Esophagus muscularis mucosa (tissue), 4 donors: ENCODE results near the gene ID3. TPM values are rescaled to one million over a fixed set of nuclear protein-coding genes. Genes with fewer than 3 reads are reported as not detected.
A peak's percentile ranks its signal among the peaks of the same experiment; 100 is the strongest.
"Not testable (repeated sequence)": the region's sequence is repeated elsewhere in the genome, so short reads cannot be mapped to it uniquely, and the experiment has no call there.

Experiments used
- DNase-seq: peaks from one replicate; pipeline ENCODE4 v3.0.0-alpha.2; 2017; ENCODE audit errors: extremely low spot score
- H3K27ac ChIP-seq, 4 donors: fragments of 200-600 bp; sonication (generic); replicated peaks in 1 of 4; 1 replicate in 3 of 4; 2 replicates in 1 of 4; pipeline ENCODE4 v1.5.1; 2016 to 2019; ENCODE audit warnings: mild to moderate bottlenecking in 1 of 4
- H3K27me3 ChIP-seq, 4 donors: fragments of 200-600 bp; sonication (generic); one replicate each; pipeline versions ENCODE4 v1.5.1 to v1.6.0; 2016 to 2019
- H3K36me3 ChIP-seq, 4 donors: fragments of 200-600 bp; sonication (generic); one replicate each; pipeline ENCODE4 v1.5.1; 2016 to 2019
- H3K4me1 ChIP-seq, 4 donors: fragments of 200-600 bp; sonication (generic); one replicate each; pipeline ENCODE4 v1.5.1; 2016 to 2019
- H3K4me3 ChIP-seq, 4 donors: fragments of 200-600 bp; sonication (generic); 1 replicate in 2 of 4; 2 replicates in 2 of 4; pipeline ENCODE4 v1.5.1; 2016 to 2019; ENCODE audit warnings: mild to moderate bottlenecking in 4 of 4, moderate library complexity in 1 of 4
- H3K9me3 ChIP-seq, 4 donors: fragments of 200-600 bp; sonication (generic); 1 replicate in 3 of 4; 2 replicates in 1 of 4; pipeline ENCODE4 v1.5.1; 2016 to 2019
- CTCF ChIP-seq, 3 experiments: fragments of 200-600 bp in 2 of 3; fragments of 450-650 bp in 1 of 3; sonication (generic) in 2 of 3; IDR thresholded peaks; one replicate each; pipeline ENCODE4 v1.5.1; 2017 to 2019; ENCODE audit warnings: antibody characterized with exemption in 3 of 3, mild to moderate bottlenecking in 2 of 3, moderate library complexity in 1 of 3
- EP300 ChIP-seq: sonication (generic); formaldehyde crosslinking; IDR thresholded peaks from one replicate; pipeline ENCODE4 v1.6.1; 2017; ENCODE audit warnings: antibody characterized with exemption
- POLR2A ChIP-seq: fragments of 450-650 bp; IDR thresholded peaks from one replicate; pipeline ENCODE4 v1.6.1; 2017; ENCODE audit warnings: antibody characterized with exemption, moderate library complexity, mild to moderate bottlenecking, low read depth
- POLR2AphosphoS5 ChIP-seq, 2 donors: sonication (generic); formaldehyde crosslinking; IDR thresholded peaks; one replicate each; pipeline ENCODE4 v1.6.1; 2017; ENCODE audit warnings: antibody characterized with exemption in 2 of 2
- WGBS: methylation state at CpG from one replicate; pipeline ENCODE4 v1.1.5; 2018; 5-methylcytosine and 5-hydroxymethylcytosine counted together
- intact Hi-C: fragments of 100-400 bp; cut with DNase I; formaldehyde crosslinking; loops from one replicate; pipeline ENCODE4 v1.15.1; 2023
- total RNA-seq, 4 donors: library from RNA; depleted of rRNA; stranded (reverse); fragments of >200 nt; gene quantifications; one replicate each; pipeline versions ENCODE4 v1.1.0 to v1.2.1, GENCODE V29; 2016

ID3 gene
- total RNA-seq, 4 donors from 2014 or later = 75.2 to 352 (median 274) TPM

GRCh38 chr1:23543707-23544443 lies 15.4 kb downstream of the ID3 start:
- Histone ChIP-seq H3K4me1 (peaks cover 10 to 26% (median 24%) of the 10 kb centered on the region in 4 donors), H3K36me3 (no peaks in the 10 kb centered on the region), H3K27me3 (no peaks in the 10 kb centered on the region), H3K4me3 (no peak overlapping the region), H3K9me3 (no peaks in the 10 kb centered on the region), H3K27ac (no peak overlapping the region)
- DNase-seq = no peak
- 85% methylated on average over 8 of the region's 8 CpGs for WGBS
- intact Hi-C loops = loop anchor here (1.0 kb wide), 1 partner anchor 94 kb away; no protein-coding TSS in a partner anchor
- TF ChIP-seq POLR2A (no peak), EP300 (no peak), CTCF (IDR thresholded peaks at IDR 0.05) (no peak), POLR2AphosphoS5 (IDR thresholded peaks at IDR 0.05) (no peak)

DNA sequence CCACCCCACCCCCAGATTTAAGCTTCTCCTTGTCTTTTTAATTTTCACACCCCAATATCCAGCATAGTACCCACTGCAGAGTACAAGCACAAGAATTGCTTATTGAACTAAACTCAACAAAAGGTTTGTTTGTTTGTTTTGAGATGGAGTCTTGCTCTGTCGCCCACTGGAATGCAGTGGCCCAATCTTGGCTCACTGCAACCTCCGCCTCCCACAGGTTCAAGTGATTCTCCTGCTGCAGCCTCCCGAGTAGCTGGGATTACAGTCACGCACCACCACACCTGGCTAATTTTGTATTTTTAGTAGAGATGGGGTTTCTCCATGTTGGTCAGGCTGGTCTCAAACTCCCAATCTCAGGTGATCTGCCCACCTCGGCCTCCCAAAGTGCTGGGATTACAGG lies 16.4 kb downstream of the ID3 start:
- H3K9me3 ChIP-seq, H3K27me3 ChIP-seq, H3K27ac ChIP-seq, intact Hi-C loops, H3K4me3 ChIP-seq, H3K36me3 ChIP-seq, DNase-seq: not testable (repeated sequence)
- peaks cover 5 to 26% (median 18%) of the 10 kb centered on the region in 4 donors for H3K4me1 ChIP-seq
- WGBS = 87% methylated on average over 5 of the region's 5 CpGs

DNA sequence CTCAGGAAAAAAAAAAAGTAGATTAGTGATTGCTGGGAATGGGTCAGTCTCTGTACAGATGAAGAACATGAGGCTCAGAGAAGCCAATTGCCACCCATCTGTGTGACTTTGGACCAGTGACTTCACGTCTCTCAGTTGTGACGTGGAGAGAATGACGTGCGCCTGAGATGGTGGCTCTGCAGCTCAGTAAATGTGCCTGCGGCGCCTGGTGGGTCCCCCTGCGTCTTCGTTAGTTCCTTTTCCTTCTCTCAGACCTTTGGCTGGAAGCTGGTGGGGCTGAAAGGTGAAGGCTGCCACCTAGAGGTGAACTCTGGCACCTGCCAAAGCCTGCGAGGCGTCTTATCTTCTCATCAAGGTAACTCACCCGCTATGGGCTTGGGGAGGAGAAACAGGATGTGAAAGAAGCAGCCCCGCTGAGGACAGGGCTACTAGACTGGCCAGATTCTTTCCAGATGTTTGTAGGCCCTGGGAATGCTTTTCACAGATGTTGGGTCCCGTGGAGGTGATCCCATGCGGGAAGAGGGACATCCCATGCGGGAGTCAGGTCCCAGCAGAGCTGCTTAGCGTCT lies 19.5 kb downstream of the ID3 start:
- no peak overlapping the region for H3K27ac ChIP-seq
- no peak for TF ChIP-seq POLR2A
- no peak for TF ChIP-seq EP300
- TF ChIP-seq CTCF (IDR thresholded peaks at IDR 0.05) = peak; percentile 91 to 95 (median 91)
- TF ChIP-seq POLR2AphosphoS5 (IDR thresholded peaks at IDR 0.05) = peak in 1 of 2 donors; percentile 61
- intact Hi-C loops = loop anchor here (1.0 to 10.0 kb wide), 2 partner anchors 42 to 195 kb away; partner anchors contain the start of gene HNRNPR
- H3K9me3 ChIP-seq = no peaks in the 10 kb centered on the region
- no peaks in the 10 kb centered on the region for H3K27me3 ChIP-seq
- H3K4me3 ChIP-seq = peak overlapping the region; percentile 4 to 22 (median 12)
- peaks cover under 1 to 17% (median 13%) of the 10 kb centered on the region in 4 donors for H3K4me1 ChIP-seq
- WGBS = 8% methylated on average over 14 of the region's 16 CpGs
- no peaks in the 10 kb centered on the region for H3K36me3 ChIP-seq
- peak; percentile 98 for DNase-seq

- Histone ChIP-seq H3K4me1 (peaks cover 0 to 11% (median 10%) of the 10 kb centered on the region in 4 donors), H3K9me3 (no peaks in the 10 kb centered on the region), H3K36me3 (no peaks in the 10 kb centered on the region), H3K4me3 (no peak overlapping the region), H3K27ac (no peak overlapping the region), H3K27me3 (no peaks in the 10 kb centered on the region)
- intact Hi-C loops = loop anchor here (10.0 kb wide), 1 partner anchor 193 kb away; the partner anchor contains the start of gene HNRNPR
- no peak for DNase-seq
- TF ChIP-seq CTCF (IDR thresholded peaks at IDR 0.05) (no peak), POLR2A (no peak), EP300 (no peak), POLR2AphosphoS5 (IDR thresholded peaks at IDR 0.05) (no peak)
- WGBS = 70% methylated on average over 9 of the region's 9 CpGs
Measured at GRCh38 chr1:23537296-23537973, 21.9 kb downstream of the ID3 start.
